BLaER1 (cell line): ENCODE measurements around the gene EEF2K.
A peak's percentile ranks its signal among the peaks of the same experiment; 100 is the strongest.

Experiments
- H3K27ac ChIP-seq: shearing (Covaris generic); formaldehyde crosslinking; 2 replicates; pipeline ENCODE4 v1.8.1; 2022
- H3K27me3 ChIP-seq: shearing (Covaris generic); formaldehyde crosslinking; 2 replicates; pipeline ENCODE4 v1.8.1; 2022
- H3K36me3 ChIP-seq: shearing (Covaris generic); formaldehyde crosslinking; 2 replicates; pipeline ENCODE4 v1.8.1; 2022
- H3K4me1 ChIP-seq: shearing (Covaris generic); formaldehyde crosslinking; 2 replicates; pipeline ENCODE4 v1.8.1; 2022
- H3K4me2 ChIP-seq: shearing (Covaris generic); formaldehyde crosslinking; 2 replicates; pipeline ENCODE4 v1.8.1; 2022
- H3K4me3 ChIP-seq: shearing (Covaris generic); formaldehyde crosslinking; 2 replicates; pipeline ENCODE4 v1.8.1; 2022
- H3K9ac ChIP-seq: shearing (Covaris generic); formaldehyde crosslinking; 2 replicates; pipeline ENCODE4 v1.8.1; 2022
- H3K9me3 ChIP-seq: shearing (Covaris generic); formaldehyde crosslinking; 2 replicates; pipeline ENCODE4 v1.8.1; 2022
- H4K20me1 ChIP-seq: shearing (Covaris generic); formaldehyde crosslinking; 2 replicates; pipeline ENCODE4 v1.8.1; 2022
- Cebpa-rat ChIP-seq: shearing (Covaris generic); IDR thresholded peaks from 2 replicates; pipeline ENCODE4 v1.8.1; 2022

The EEF2K gene

GRCh38 chr16:22233037-22233372 lies 26.9 kb downstream of the EEF2K start:
- Histone ChIP-seq H3K36me3 (peaks cover 96% of the 10 kb centered on the region), H3K4me2 (no peak overlapping the region), H3K27ac (no peak overlapping the region; the same call in 1 of the 2 replicates), H3K27me3 (no peaks in the 10 kb centered on the region), H4K20me1 (no peaks in the 10 kb centered on the region), H3K9ac (no peak overlapping the region), H3K4me1 (peaks cover 31% of the 10 kb centered on the region), H3K4me3 (no peak overlapping the region), H3K9me3 (no peaks in the 10 kb centered on the region)
- no peak for TF ChIP-seq Cebpa-rat

GRCh38 chr16:22235839-22236745 lies 30.0 kb downstream of the EEF2K start:
- Histone ChIP-seq H4K20me1 (no peaks in the 10 kb centered on the region), H3K36me3 (peaks cover 82% of the 10 kb centered on the region), H3K4me1 (peaks cover 49% of the 10 kb centered on the region), H3K27me3 (no peaks in the 10 kb centered on the region), H3K27ac (no peak overlapping the region), H3K9ac (no peak overlapping the region), H3K9me3 (no peaks in the 10 kb centered on the region), H3K4me3 (no peak overlapping the region), H3K4me2 (no peak overlapping the region)
- peak; percentile 51; the same call in 1 of the 2 replicates for TF ChIP-seq Cebpa-rat

GRCh38 chr16:22239131-22239805 lies 33.2 kb downstream of the EEF2K start:
- TF ChIP-seq Cebpa-rat: no peak
- H3K27me3 ChIP-seq: no peaks in the 10 kb centered on the region

GRCh38 chr16:22240023-22240710 lies 34.1 kb downstream of the EEF2K start:
- peak overlapping the region; percentile 75 for H3K4me2 ChIP-seq
- no peaks in the 10 kb centered on the region for H4K20me1 ChIP-seq
- H3K4me3 ChIP-seq: 0 out of 2 replicates have a peak overlapping the region, but pooled peaks have one; percentile 11
- no peaks in the 10 kb centered on the region for H3K9me3 ChIP-seq
- no peaks in the 10 kb centered on the region for H3K27me3 ChIP-seq
- TF ChIP-seq Cebpa-rat: no peak
- H3K36me3 ChIP-seq: peaks cover 69% of the 10 kb centered on the region
- peak overlapping the region; percentile 86 for H3K27ac ChIP-seq
- peaks cover 50% of the 10 kb centered on the region for H3K4me1 ChIP-seq
- H3K9ac ChIP-seq: no peak overlapping the region

More at GRCh38 chr16:22239131-22239805, 33.2 kb downstream of the EEF2K start:
- no peak overlapping the region for H3K4me3 ChIP-seq
- H3K9me3 ChIP-seq: no peaks in the 10 kb centered on the region
- no peak overlapping the region; the same call in 1 of the 2 replicates for H3K9ac ChIP-seq
- no peaks in the 10 kb centered on the region for H4K20me1 ChIP-seq
- H3K27ac ChIP-seq: peak overlapping the region; percentile 86
- H3K4me2 ChIP-seq: peak overlapping the region; percentile 75
- H3K36me3 ChIP-seq: peaks cover 69% of the 10 kb centered on the region
- peaks cover 56% of the 10 kb centered on the region for H3K4me1 ChIP-seq

GRCh38 chr16:22250522-22250921 lies 44.4 kb downstream of the EEF2K start:
- H3K27ac ChIP-seq: no peak overlapping the region
- peaks cover 19% of the 10 kb centered on the region for H3K9me3 ChIP-seq
- no peak for TF ChIP-seq Cebpa-rat
- peaks cover 99% of the 10 kb centered on the region for H3K36me3 ChIP-seq
- H3K27me3 ChIP-seq: no peaks in the 10 kb centered on the region
- H3K4me2 ChIP-seq: no peak overlapping the region
- H3K9ac ChIP-seq: no peak overlapping the region
- H4K20me1 ChIP-seq: peaks cover 6% of the 10 kb centered on the region; the same call in 1 of the 2 replicates
- H3K4me3 ChIP-seq: no peak overlapping the region
- H3K4me1 ChIP-seq: peaks cover 15% of the 10 kb centered on the region

- peaks cover 6% of the 10 kb centered on the region; the same call in 1 of the 2 replicates for H4K20me1 ChIP-seq
- TF ChIP-seq Cebpa-rat: no peak
- peaks cover 15% of the 10 kb centered on the region for H3K4me1 ChIP-seq
- peaks cover 99% of the 10 kb centered on the region for H3K36me3 ChIP-seq
- peaks cover 20% of the 10 kb centered on the region for H3K9me3 ChIP-seq
- H3K9ac ChIP-seq: no peak overlapping the region
- H3K4me2 ChIP-seq: peak overlapping the region; percentile 60; the same call in 1 of the 2 replicates
- no peak overlapping the region for H3K4me3 ChIP-seq
- H3K27ac ChIP-seq: no peak overlapping the region
- H3K27me3 ChIP-seq: no peaks in the 10 kb centered on the region
Observed at GRCh38 chr16:22252317-22252716, 46.2 kb downstream of the EEF2K start.

- Histone ChIP-seq H3K27ac (no peak overlapping the region), H3K27me3 (no peaks in the 10 kb centered on the region), H3K9me3 (peaks cover 20% of the 10 kb centered on the region), H3K4me1 (peaks cover 15% of the 10 kb centered on the region), H3K36me3 (peaks cover 99% of the 10 kb centered on the region), H4K20me1 (peaks cover 6% of the 10 kb centered on the region; the same call in 1 of the 2 replicates), H3K4me3 (no peak overlapping the region), H3K9ac (no peak overlapping the region), H3K4me2 (peak overlapping the region; percentile 60)
- TF ChIP-seq Cebpa-rat: no peak
Observed at GRCh38 chr16:22253272-22253671, 47.2 kb downstream of the EEF2K start.

- H3K4me2 ChIP-seq: no peak overlapping the region
- peaks cover 34% of the 10 kb centered on the region for H3K9me3 ChIP-seq
- H3K4me1 ChIP-seq: peaks cover 15% of the 10 kb centered on the region
- peaks cover 100% of the 10 kb centered on the region for H3K36me3 ChIP-seq
- peaks cover 6% of the 10 kb centered on the region; the same call in 1 of the 2 replicates for H4K20me1 ChIP-seq
- TF ChIP-seq Cebpa-rat: no peak
- H3K4me3 ChIP-seq: no peak overlapping the region
- H3K27me3 ChIP-seq: no peaks in the 10 kb centered on the region
- H3K9ac ChIP-seq: no peak overlapping the region
- H3K27ac ChIP-seq: no peak overlapping the region
Observed at GRCh38 chr16:22255335-22255734, 49.3 kb downstream of the EEF2K start.

- Histone ChIP-seq H3K9ac (no peak overlapping the region), H3K27me3 (no peaks in the 10 kb centered on the region), H3K4me2 (no peak overlapping the region), H3K27ac (no peak overlapping the region), H3K9me3 (peaks cover 35% of the 10 kb centered on the region), H4K20me1 (peaks cover 6% of the 10 kb centered on the region; the same call in 1 of the 2 replicates), H3K4me1 (peaks cover 12% of the 10 kb centered on the region), H3K4me3 (no peak overlapping the region), H3K36me3 (peaks cover 100% of the 10 kb centered on the region)
- TF ChIP-seq Cebpa-rat: no peak
Observed at GRCh38 chr16:22257440-22257839, 51.4 kb downstream of the EEF2K start.
